GM12878 (cell line): ENCODE measurements around the gene HSD17B2. TPM values are rescaled to one million over a fixed set of nuclear protein-coding genes. Genes with fewer than 3 reads are reported as not detected.

ENCODE experiments used
- ATAC-seq: fragments of 200-7000 bp; cut with Tn5 transposase; 3 replicates; pipeline ENCODE4 v1.9.1; 2020; ENCODE audit warnings: mild to moderate bottlenecking, moderate library complexity
- BruUV-seq: library from RNA; stranded (reverse); fragments of 400-500 nt; replicated peaks from 2 replicates; lab custom pipeline; 2021; lab: Mats Ljungman, UMichigan
- CTCF ChIA-PET: fragments of 300-600 bp; sonication (Branson Sonifier 250); formaldehyde crosslinking; extraction: SDS; loops from one replicate; lab custom pipeline; 2021; ENCODE audit warnings: inconsistent platforms; lab: Yijun Ruan, JAX
- POLR2A ChIA-PET: fragments of 350-600 bp; formaldehyde crosslinking; extraction: SDS; loops from one replicate; lab custom pipeline; 2021; ENCODE audit warnings: inconsistent platforms; lab: Charles Lee
- RAD21 ChIA-PET: fragments of 300-600 bp; sonication (Branson Sonifier 250); formaldehyde crosslinking; loops from one replicate; lab custom pipeline; 2023; ENCODE audit warnings: antibody characterized with exemption; ENCODE audit not compliant: unreplicated experiment; lab: Charles Lee
- SMC1A ChIA-PET: fragments of 300-600 bp; sonication (Branson Sonifier 250); formaldehyde crosslinking; loops from one replicate; lab custom pipeline; 2023; ENCODE audit not compliant: unreplicated experiment, uncharacterized antibody; lab: Charles Lee
- DNase-seq: peaks from one replicate; pipeline ENCODE4 v3.0.0-alpha.2; 2011; ENCODE audit warnings: low read depth, low spot score
- FAIRE-seq: peaks from 3 replicates; lab custom pipeline; 2011; peaks lifted over from hg19 to GRCh38; lab: Jason Lieb, UNC
- H2AFZ ChIP-seq: 2 replicates; pipeline ENCODE4 v1.6.0; 2011; ENCODE audit warnings: low read depth, low read length, control low read depth; ENCODE audit not compliant: control insufficient read depth
- H3K27ac ChIP-seq: 2 replicates; pipeline ENCODE4 v1.5.1; 2011; ENCODE audit warnings: control low read depth; ENCODE audit not compliant: control insufficient read depth, insufficient read depth
- H3K27me3 ChIP-seq, 2 experiments: replicated peaks in 1 of 2; 2 replicates each; pipeline versions ENCODE4 v1.6.0 to v1.6.1; 2011; ENCODE audit warnings: low read length in 1 of 2; ENCODE audit not compliant: control insufficient read depth in 2 of 2, insufficient read depth in 2 of 2
- H3K36me3 ChIP-seq, 2 experiments: 2 replicates each; pipeline ENCODE4 v1.5.1; 2011; ENCODE audit warnings: low read length in 1 of 2; ENCODE audit not compliant: control insufficient read depth in 2 of 2, insufficient read depth in 2 of 2
- H3K4me1 ChIP-seq: 2 replicates; pipeline ENCODE4 v1.6.1; 2011; ENCODE audit warnings: mild to moderate bottlenecking, low read length, moderate library complexity, mixed read lengths; ENCODE audit not compliant: control insufficient read depth, insufficient read depth
- H3K4me2 ChIP-seq: 2 replicates; pipeline ENCODE4 v1.6.0; 2011; ENCODE audit warnings: control low read depth; ENCODE audit not compliant: control insufficient read depth, insufficient read depth
- H3K4me3 ChIP-seq: fragments of 200-600 bp; sonication (generic); 2 replicates; pipeline ENCODE4 v1.5.1; 2016
- H3K79me2 ChIP-seq: 2 replicates; pipeline ENCODE4 v1.6.0; 2011; ENCODE audit warnings: low read length; ENCODE audit not compliant: control insufficient read depth, insufficient read depth
- H3K9ac ChIP-seq: 2 replicates; pipeline ENCODE4 v1.8.0; 2011; ENCODE audit warnings: low read length, control low read depth, mixed read lengths; ENCODE audit not compliant: control insufficient read depth, insufficient read depth
- H3K9me3 ChIP-seq: replicated peaks from 3 replicates; pipeline ENCODE4 v1.5.1; 2011; ENCODE audit warnings: mild to moderate bottlenecking, low read length; ENCODE audit not compliant: control insufficient read depth, insufficient read depth
- H4K20me1 ChIP-seq: 2 replicates; pipeline ENCODE4 v1.6.0; 2011; ENCODE audit not compliant: control insufficient read depth, insufficient read depth
- CHD4 ChIP-seq: fragments of 200-600 bp; sonication (generic); IDR thresholded peaks from 2 replicates; pipeline ENCODE4 v1.6.1; 2016; ENCODE audit warnings: mild to moderate bottlenecking
- ESRRA ChIP-seq: IDR thresholded peaks from 2 replicates; pipeline ENCODE4 v1.6.1; 2012; ENCODE audit warnings: mild to moderate bottlenecking, low read length, improper control_type of control experiment
- FOS ChIP-seq: IDR thresholded peaks from 3 replicates; pipeline ENCODE4 v1.6.1; 2011; ENCODE audit warnings: borderline replicate concordance; ENCODE audit not compliant: insufficient read length; ENCODE audit errors: extremely low read depth
- IKZF2 ChIP-seq, 2 experiments: fragments of 450-650 bp; IDR thresholded peaks; 2 replicates each; pipeline ENCODE4 v1.6.1; 2017; ENCODE audit warnings: mild to moderate bottlenecking in 2 of 2, moderate library complexity in 2 of 2
- KDM1A ChIP-seq: fragments of 200-600 bp; sonication (generic); IDR thresholded peaks from 2 replicates; pipeline ENCODE4 v1.6.1; 2016; ENCODE audit warnings: borderline replicate concordance
- KLF5 ChIP-seq: fragments of 450-650 bp; IDR thresholded peaks from 2 replicates; pipeline ENCODE4 v1.6.1; 2014; ENCODE audit warnings: mild to moderate bottlenecking; ENCODE audit not compliant: partially characterized antibody
- MYB ChIP-seq: fragments of 150-350 bp; IDR thresholded peaks from 2 replicates; pipeline ENCODE4 v1.6.1; 2014; ENCODE audit warnings: mild to moderate bottlenecking, low read depth, low read length, borderline replicate concordance
- NBN ChIP-seq: fragments of 450-650 bp; IDR thresholded peaks from 2 replicates; pipeline ENCODE4 v1.6.1; 2016
- NFIC ChIP-seq: IDR thresholded peaks from 2 replicates; pipeline ENCODE4 v1.6.1; 2012; ENCODE audit warnings: low read depth, mild to moderate bottlenecking, inconsistent platforms, low read length, moderate library complexity
- PBX3 ChIP-seq: IDR thresholded peaks from 2 replicates; pipeline ENCODE4 v1.6.1; 2011; ENCODE audit warnings: mild to moderate bottlenecking, low read depth, low read length, moderate library complexity; ENCODE audit not compliant: insufficient replicate concordance
- RAD51 ChIP-seq: fragments of 450-650 bp; IDR thresholded peaks from 2 replicates; pipeline ENCODE4 v1.6.1; 2016; ENCODE audit warnings: moderate library complexity, mild to moderate bottlenecking, inconsistent platforms
- RCOR1 ChIP-seq: conservative IDR thresholded peaks from 2 replicates; pipeline ENCODE4 v1.6.1; 2012; ENCODE audit warnings: low read depth, low read length, improper control_type of control experiment
- SMAD5 ChIP-seq: IDR thresholded peaks from 2 replicates; pipeline ENCODE4 v1.6.1; 2016; ENCODE audit warnings: antibody characterized with exemption, low read depth
- STAT1 ChIP-seq: fragments of 450-650 bp; conservative IDR thresholded peaks from 2 replicates; pipeline ENCODE4 v1.6.1; 2014; ENCODE audit warnings: antibody characterized with exemption, mild to moderate bottlenecking
- WGBS: methylation state at CpG from one replicate; pipeline ENCODE4 v1.1.6; 2016; ENCODE audit warnings: low lambda C conversion rate; ENCODE audit not compliant: insufficient replicate concordance, insufficient coverage; ENCODE audit errors: missing lambda C conversion rate; 5-methylcytosine and 5-hydroxymethylcytosine counted together
- in situ Hi-C: fragments of 300-500 bp; cut with MboI; formaldehyde crosslinking; loops from 9 replicates; pipeline ENCODE4 v1.14.3; 2018; ENCODE audit warnings: mixed read lengths
- intact Hi-C: fragments of 100-400 bp; cut with micrococcal nuclease; formaldehyde crosslinking; loops from one replicate; pipeline ENCODE4 v1.14.2; 2022; ENCODE audit not compliant: unreplicated experiment
- polyA plus RNA-seq, 11 experiments: library from polyadenylated mRNA; depleted of rRNA in 4 of 11; unstranded in 6 of 11; stranded (reverse) in 5 of 11; fragments of >200 nt; fragmentation: Nextera tagmentation in 4 of 11; fragmentation: Illumina TruSeq in 1 of 11; extraction: Ambion mirVana in 4 of 11; extraction: Trizol in 1 of 11; gene quantifications; 1 replicate in 1 of 11; 2 replicates in 10 of 11; pipeline versions ENCODE4 v1.2.1 to v1.2.3, GENCODE V29; 2011 to 2016; ENCODE audit warnings: inconsistent platforms in 2 of 11, missing spikeins in 2 of 11, low read depth in 1 of 11
- total RNA-seq, 4 experiments: library from RNA; depleted of rRNA in 3 of 4; stranded (reverse); fragments of >200 nt in 3 of 4; fragmentation: Illumina TruSeq in 1 of 4; extraction: Trizol in 1 of 4; gene quantifications; 2 replicates each; pipeline versions ENCODE4 v1.2.1 to v1.2.3, GENCODE V29; 2013 to 2021
- TF ChIP-seq, protein P1 (sequence below): IDR thresholded peaks from 2 replicates; pipeline ENCODE4 v1.6.1; 2012; ENCODE audit warnings: low read depth, low read length, improper control_type of control experiment

The HSD17B2 gene
- total and polyA plus RNA-seq, 10 of the 15 experiments (the other 5 are each of a cell fraction or from before 2014, with no cell fraction given) = not detected

- ChIA-PET POLR2A (no interaction called here), RAD21 (no interaction called here), CTCF (no interaction called here), SMC1A (no interaction called here)
- intact Hi-C loops = no loop called here
- H3K9ac ChIP-seq = no peak overlapping the region
- no peak overlapping the region for H2AFZ ChIP-seq
- in situ Hi-C loops = no loop called here
- H4K20me1 ChIP-seq = no peaks in the 10 kb centered on the region; the same call in 1 of the 2 replicates
- peaks cover 0 to 3% of the 10 kb centered on the region in 2 experiments; a peak in 3 of 4 replicates for H3K27me3 ChIP-seq
- no TSS peak for BruUV-seq
- H3K36me3 ChIP-seq = no peaks in the 10 kb centered on the region
- TF ChIP-seq STAT1 (no peak), PBX3 (no peak), FOS (no peak)
- FAIRE-seq = no peak
- no peaks in the 10 kb centered on the region for H3K9me3 ChIP-seq
- no peak overlapping the region for H3K4me3 ChIP-seq
- H3K4me1 ChIP-seq = no peaks in the 10 kb centered on the region
- no peak overlapping the region for H3K4me2 ChIP-seq
- 24% methylated on average over 4 of the region's 4 CpGs for WGBS
- no peaks in the 10 kb centered on the region for H3K79me2 ChIP-seq
- no peak overlapping the region for H3K27ac ChIP-seq
- ATAC-seq = no peak
- DNase-seq = no peak
Measured at GRCh38 chr16:82037251-82037650, 2.2 kb downstream of the HSD17B2 start.

GRCh38 chr16:82037666-82038065 lies 2.6 kb downstream of the HSD17B2 start:
- no TSS peak for BruUV-seq

More at GRCh38 chr16:82037666-82038065, 2.6 kb downstream of the HSD17B2 start:
- ChIA-PET CTCF (no interaction called here), RAD21 (no interaction called here), POLR2A (no interaction called here), SMC1A (interaction anchor here (0.6 kb wide), 1 partner anchor 114 kb away, joined by 3 read pairs; no protein-coding TSS in a partner anchor)
- Histone ChIP-seq H3K4me3 (no peak overlapping the region), H3K79me2 (no peaks in the 10 kb centered on the region), H3K4me1 (no peaks in the 10 kb centered on the region), H3K4me2 (no peak overlapping the region), H3K27ac (no peak overlapping the region), H4K20me1 (no peaks in the 10 kb centered on the region; the same call in 1 of the 2 replicates), H3K9ac (no peak overlapping the region), H3K9me3 (no peaks in the 10 kb centered on the region), H3K36me3 (no peaks in the 10 kb centered on the region), H2AFZ (no peak overlapping the region), H3K27me3 (peaks cover 0 to 3% of the 10 kb centered on the region in 2 experiments; a peak in 3 of 4 replicates)
- 40% methylated on average over 2 of the region's 2 CpGs for WGBS
- FAIRE-seq (no peak), ATAC-seq (no peak), DNase-seq (no peak)
- intact Hi-C loops (no loop called here), in situ Hi-C loops (no loop called here)
- TF ChIP-seq, protein P1, sequence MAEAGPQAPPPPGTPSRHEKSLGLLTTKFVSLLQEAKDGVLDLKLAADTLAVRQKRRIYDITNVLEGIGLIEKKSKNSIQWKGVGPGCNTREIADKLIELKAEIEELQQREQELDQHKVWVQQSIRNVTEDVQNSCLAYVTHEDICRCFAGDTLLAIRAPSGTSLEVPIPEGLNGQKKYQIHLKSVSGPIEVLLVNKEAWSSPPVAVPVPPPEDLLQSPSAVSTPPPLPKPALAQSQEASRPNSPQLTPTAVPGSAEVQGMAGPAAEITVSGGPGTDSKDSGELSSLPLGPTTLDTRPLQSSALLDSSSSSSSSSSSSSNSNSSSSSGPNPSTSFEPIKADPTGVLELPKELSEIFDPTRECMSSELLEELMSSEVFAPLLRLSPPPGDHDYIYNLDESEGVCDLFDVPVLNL = no peak
- TF ChIP-seq RAD51 (no peak), SMAD5 (no peak), ESRRA (no peak), NBN (no peak), KLF5 (no peak), RCOR1 (no peak), KDM1A (no peak), CHD4 (no peak), MYB (no peak), IKZF2 (IDR thresholded peaks at IDR 0.05) (no peak), NFIC (no peak)
